ENCODE data around the gene MAJIN.

MAJIN gene

GRCh38 chr11:64897381-64898075, 74.4 kb downstream of the MAJIN start:
- DNase-seq (ENCODE audit: extremely low read depth, insufficient read length) = no peak
- Histone ChIP-seq H3K36me3 (ENCODE audit: control insufficient read depth, insufficient read depth, low read length) (peaks cover 13% of the 10 kb centered on the region), H3K27me3 (replicated peaks; ENCODE audit: control insufficient read depth, insufficient read depth, low read length) (no peaks in the 10 kb centered on the region), H3K4me3 (replicated peaks; ENCODE audit: low read depth, low read length) (no peak overlapping the region)
- TF ChIP-seq, protein P1, sequence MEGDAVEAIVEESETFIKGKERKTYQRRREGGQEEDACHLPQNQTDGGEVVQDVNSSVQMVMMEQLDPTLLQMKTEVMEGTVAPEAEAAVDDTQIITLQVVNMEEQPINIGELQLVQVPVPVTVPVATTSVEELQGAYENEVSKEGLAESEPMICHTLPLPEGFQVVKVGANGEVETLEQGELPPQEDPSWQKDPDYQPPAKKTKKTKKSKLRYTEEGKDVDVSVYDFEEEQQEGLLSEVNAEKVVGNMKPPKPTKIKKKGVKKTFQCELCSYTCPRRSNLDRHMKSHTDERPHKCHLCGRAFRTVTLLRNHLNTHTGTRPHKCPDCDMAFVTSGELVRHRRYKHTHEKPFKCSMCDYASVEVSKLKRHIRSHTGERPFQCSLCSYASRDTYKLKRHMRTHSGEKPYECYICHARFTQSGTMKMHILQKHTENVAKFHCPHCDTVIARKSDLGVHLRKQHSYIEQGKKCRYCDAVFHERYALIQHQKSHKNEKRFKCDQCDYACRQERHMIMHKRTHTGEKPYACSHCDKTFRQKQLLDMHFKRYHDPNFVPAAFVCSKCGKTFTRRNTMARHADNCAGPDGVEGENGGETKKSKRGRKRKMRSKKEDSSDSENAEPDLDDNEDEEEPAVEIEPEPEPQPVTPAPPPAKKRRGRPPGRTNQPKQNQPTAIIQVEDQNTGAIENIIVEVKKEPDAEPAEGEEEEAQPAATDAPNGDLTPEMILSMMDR (IDR thresholded peaks at IDR 0.05; ENCODE audit: insufficient read depth, low read length, poor library complexity, severe bottlenecking) = no peak

- TF ChIP-seq, protein P1 (IDR thresholded peaks at IDR 0.05; ENCODE audit: insufficient read depth, low read length, poor library complexity, severe bottlenecking) = no peak
- H3K27me3 ChIP-seq (replicated peaks; ENCODE audit: control insufficient read depth, insufficient read depth, low read length) = no peaks in the 10 kb centered on the region
- no peak for DNase-seq (ENCODE audit: extremely low read depth, insufficient read length)
- no peak overlapping the region for H3K4me3 ChIP-seq (replicated peaks; ENCODE audit: low read depth, low read length)
- H3K36me3 ChIP-seq (ENCODE audit: control insufficient read depth, insufficient read depth, low read length) = peaks cover 10% of the 10 kb centered on the region
Observed at GRCh38 chr11:64896448-64897022, 75.4 kb downstream of the MAJIN start.

DNA sequence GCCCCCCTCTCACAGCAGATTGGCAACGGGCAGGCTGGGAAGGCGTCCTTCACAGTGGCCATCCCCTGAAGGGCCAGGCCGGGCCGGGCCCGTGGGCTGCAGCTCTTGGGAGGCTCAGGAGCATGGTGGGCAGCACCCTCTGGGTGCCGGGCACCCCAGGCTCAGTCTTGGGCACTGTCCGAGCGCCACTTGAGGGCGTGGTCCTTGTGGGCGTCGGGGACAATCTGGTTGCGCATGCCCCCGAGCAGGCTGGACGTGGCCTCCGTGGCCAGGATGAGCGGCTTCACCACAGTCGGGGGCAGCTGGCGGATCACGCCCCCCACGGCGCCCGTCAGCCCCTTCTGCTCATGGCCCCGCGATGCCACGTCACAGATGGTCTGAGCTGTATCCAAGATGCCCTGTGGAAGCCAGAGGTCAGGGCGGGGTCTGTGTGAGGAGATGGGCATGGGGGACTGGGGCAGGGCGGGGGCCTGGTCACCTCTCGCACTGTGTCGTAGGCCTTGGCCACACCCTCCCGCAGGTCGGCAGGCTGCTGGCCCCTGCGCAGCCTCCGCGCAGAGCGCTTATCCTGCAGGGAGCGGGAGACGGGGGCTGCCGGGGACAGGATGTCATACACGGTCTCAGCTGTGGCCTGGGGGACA, 77.0 kb downstream of the MAJIN start:
- DNase-seq (ENCODE audit: extremely low read depth, insufficient read length) = no peak
- Histone ChIP-seq H3K4me3 (replicated peaks; ENCODE audit: low read depth, low read length) (no peak overlapping the region), H3K27me3 (replicated peaks; ENCODE audit: control insufficient read depth, insufficient read depth, low read length) (no peaks in the 10 kb centered on the region), H3K36me3 (ENCODE audit: control insufficient read depth, insufficient read depth, low read length) (peaks cover 9% of the 10 kb centered on the region)
- TF ChIP-seq, protein P1 (IDR thresholded peaks at IDR 0.05; ENCODE audit: insufficient read depth, low read length, poor library complexity, severe bottlenecking) = no peak

DNA sequence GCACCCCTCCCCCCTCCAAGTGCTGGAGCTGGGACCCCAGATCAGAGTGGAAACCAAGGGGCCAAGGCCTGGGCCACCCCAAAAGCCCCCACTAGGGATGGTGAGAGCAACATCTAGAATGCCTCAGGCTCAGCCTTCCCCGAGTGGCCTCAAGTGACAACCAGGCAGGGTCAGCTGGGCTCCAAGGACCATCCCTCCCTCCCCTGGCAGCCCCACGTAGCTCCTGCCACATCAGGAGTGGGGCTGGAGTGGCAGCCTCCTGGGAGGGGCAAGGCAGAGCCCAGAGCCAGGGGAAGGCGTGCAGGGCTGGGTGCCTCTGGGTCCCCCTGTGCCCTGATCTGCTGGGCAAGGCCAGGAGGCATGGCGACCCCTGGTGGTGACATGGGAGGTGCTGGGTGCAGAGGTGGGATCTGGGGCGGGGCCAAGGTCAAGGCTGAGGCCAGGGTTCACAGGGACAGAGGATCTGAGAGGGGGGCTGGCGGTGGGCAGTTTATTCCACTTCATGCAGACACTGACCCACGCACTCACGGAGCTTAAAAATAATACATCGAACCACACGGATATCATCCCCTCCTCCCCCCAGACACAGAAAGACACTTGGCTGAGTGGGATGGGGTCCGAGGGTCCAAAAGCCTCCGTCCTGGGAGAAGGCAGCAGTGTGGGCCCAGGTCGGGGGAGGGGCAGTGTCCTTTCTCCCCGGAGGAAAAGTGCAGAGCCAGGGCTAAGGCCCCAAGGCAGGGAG, 77.7 kb downstream of the MAJIN start:
- H3K4me3 ChIP-seq (replicated peaks; ENCODE audit: low read depth, low read length) = no peak overlapping the region
- peak; percentile 78 for DNase-seq (ENCODE audit: extremely low read depth, insufficient read length)
- TF ChIP-seq, protein P1 (IDR thresholded peaks at IDR 0.05; ENCODE audit: insufficient read depth, low read length, poor library complexity, severe bottlenecking) = peak; percentile 96
- no peaks in the 10 kb centered on the region for H3K27me3 ChIP-seq (replicated peaks; ENCODE audit: control insufficient read depth, insufficient read depth, low read length)
- peaks cover 8% of the 10 kb centered on the region for H3K36me3 ChIP-seq (ENCODE audit: control insufficient read depth, insufficient read depth, low read length)

GRCh38 chr11:64893194-64894069, 78.5 kb downstream of the MAJIN start:
- H3K27me3 ChIP-seq (replicated peaks; ENCODE audit: control insufficient read depth, insufficient read depth, low read length) = no peaks in the 10 kb centered on the region
- DNase-seq (ENCODE audit: extremely low read depth, insufficient read length) = no peak
- H3K36me3 ChIP-seq (ENCODE audit: control insufficient read depth, insufficient read depth, low read length) = peaks cover 7% of the 10 kb centered on the region
- H3K4me3 ChIP-seq (replicated peaks; ENCODE audit: low read depth, low read length) = no peak overlapping the region
- TF ChIP-seq, protein P1 (IDR thresholded peaks at IDR 0.05; ENCODE audit: insufficient read depth, low read length, poor library complexity, severe bottlenecking) = no peak

Data from GM06990 (cell line).